Measurements from ENCODE around the gene MRPL4.
A peak's percentile ranks its signal among the peaks of the same experiment; 100 is the strongest.

Gene MRPL4

DNA sequence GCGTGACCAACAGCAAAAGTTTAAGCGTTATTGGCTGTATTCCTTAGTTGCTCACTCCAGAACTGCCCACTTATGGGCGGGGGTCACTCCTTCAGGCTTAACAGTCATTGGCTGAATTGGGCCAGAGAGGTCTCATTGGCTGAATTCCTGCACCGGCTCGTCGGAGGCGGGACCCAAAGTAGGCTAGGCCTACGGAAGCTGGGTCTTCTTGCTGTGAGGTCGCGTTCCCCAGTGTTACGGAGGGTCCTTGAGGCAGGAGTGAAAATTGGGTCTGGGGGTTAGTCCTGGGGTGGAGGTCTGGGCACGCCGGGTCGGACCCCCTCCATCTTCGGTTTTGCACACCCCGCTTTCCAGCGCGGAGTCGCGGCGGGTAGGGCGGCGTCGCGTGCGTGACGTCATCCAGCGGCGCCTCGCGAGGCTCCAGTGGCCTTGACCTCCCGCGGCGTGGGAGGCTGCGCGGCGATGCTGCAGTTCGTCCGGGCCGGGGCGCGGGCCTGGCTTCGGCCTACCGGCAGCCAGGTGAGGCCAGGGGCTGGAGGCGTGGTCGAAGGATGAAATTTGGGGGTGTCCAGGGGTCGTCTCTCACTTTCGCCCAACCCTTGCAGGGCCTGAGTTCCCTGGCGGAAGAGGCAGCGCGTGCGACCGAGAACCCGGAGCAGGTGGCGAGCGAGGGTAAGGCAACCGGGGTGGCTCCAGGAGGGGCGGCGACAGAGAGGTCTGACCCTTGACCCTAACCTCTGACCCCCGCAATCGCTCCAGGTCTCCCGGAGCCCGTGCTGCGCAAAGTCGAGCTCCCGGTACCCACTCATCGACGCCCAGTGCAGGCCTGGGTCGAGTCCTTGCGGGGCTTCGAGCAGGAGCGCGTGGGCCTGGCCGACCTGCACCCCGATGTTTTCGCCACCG, at the start of gene MRPL4:
Gene MRPL4, plus strand, starts transcription at position 423 of the 903 bp plus-strand sequence. Its CDS starts 40 bp downstream, at position 463.
- peak; percentile 88 for DNase-seq (ENCODE audit: low spot score)

DNA sequence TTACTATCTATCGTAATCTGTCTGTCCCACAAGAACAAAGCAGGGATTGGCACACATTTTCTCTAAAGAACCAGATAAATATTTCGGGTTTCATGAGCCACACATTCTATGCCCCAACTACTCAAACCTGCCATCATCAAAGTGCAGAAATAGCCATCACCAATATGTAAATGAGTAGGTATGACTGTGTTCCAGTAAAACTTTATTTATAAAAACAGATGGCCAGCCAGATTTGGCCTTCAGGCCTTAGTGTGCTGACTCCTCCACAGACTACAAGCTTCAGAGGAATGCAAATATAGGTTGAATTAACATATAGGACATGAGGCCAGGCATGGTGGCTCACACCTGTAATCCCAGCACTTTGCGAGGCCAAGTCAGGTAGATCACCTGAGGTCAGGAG, 48.3 kb upstream of the MRPL4 start:
- DNase-seq (ENCODE audit: low spot score) = no peak

DNA sequence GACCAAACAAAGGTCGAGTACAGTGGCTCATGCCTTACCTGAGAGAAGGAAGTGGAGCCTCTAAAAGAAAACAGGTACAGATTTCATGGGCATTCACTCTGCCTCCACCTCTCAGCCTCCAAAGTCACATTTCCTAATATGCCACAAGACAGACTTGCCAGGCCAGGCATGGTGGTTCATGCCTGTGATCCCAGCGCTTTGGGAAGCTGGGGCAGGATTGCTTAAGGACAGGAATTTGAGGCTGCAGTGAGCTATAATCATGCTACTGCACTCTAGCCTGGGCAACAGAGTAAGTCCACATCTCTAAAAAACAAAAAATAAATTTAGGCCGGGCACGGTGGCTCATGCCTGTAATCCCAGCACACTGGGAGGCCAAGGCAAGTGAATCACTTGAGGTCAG, 46.4 kb upstream of the MRPL4 start:
- no peak for DNase-seq (ENCODE audit: low spot score)

DNA sequence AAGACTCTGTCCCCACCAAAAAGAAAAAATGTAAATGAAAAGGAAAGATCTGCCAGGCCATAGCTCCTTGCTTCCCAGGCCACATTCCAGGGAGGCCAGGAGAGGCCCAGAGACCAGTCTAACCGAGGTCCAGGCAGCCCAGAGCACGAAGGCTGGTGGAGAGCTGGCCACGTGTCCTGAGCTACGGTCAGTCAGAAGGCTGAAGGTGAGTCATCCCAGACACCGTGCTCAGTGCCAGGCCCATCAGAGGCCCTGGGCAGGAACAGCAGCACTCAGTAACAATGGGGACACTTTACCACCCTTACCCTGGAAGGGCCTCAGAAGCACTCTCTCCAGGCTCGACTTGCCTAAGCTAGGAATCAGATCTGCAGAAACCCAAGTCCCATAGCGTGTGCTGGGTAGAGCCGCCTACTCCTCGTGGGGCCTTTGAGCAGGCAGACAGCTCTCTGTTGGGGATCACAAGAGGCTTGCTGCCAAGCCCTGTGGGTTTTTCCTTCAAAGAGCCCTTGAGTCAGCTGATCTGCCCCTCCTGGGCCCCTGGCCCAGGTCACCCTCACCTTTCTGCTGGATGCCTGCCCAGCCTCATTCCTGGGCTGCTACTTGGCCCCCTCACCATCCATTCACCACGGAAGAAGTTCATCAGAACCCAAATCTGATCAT, 45.7 kb upstream of the MRPL4 start:
- no peak for DNase-seq (ENCODE audit: low spot score)

GRCh38 chr19:10207026-10207425, 45.0 kb upstream of the MRPL4 start:
- no peak for DNase-seq (ENCODE audit: low spot score)

GRCh38 chr19:10209315-10209714, 42.7 kb upstream of the MRPL4 start:
- DNase-seq (ENCODE audit: low spot score) = no peak

GRCh38 chr19:10211061-10211460, 41.0 kb upstream of the MRPL4 start:
- no peak for DNase-seq (ENCODE audit: low spot score)

- no peak for DNase-seq (ENCODE audit: low spot score)
Observed at GRCh38 chr19:10211691-10212090, 40.3 kb upstream of the MRPL4 start.

GRCh38 chr19:10214784-10215183, 37.2 kb upstream of the MRPL4 start:
- DNase-seq (ENCODE audit: low spot score) = no peak

DNA sequence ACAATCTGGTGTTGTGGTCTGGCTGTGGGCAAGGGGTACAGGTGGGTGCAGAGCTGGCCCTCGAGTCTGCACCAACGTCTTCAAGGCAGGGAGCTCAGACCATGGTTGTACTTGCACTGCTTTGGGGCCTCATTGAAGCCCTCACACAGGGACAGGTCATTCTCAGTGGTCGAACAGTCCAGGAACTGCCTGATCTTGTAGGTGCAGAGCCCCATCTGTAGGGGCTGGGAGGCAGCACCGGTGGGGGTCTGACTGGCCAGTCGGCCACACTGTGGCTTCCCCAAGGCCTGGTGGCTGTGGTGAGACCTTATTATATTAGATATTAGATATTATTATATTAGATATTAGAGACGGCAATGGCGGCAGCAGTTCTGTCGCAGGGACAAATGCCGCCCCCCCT, 34.9 kb upstream of the MRPL4 start:
- DNase-seq (ENCODE audit: low spot score) = no peak

GRCh38 chr19:10219678-10220077, 32.3 kb upstream of the MRPL4 start:
- peak; percentile 62 for DNase-seq (ENCODE audit: low spot score)

GRCh38 chr19:10220695-10221094, 31.3 kb upstream of the MRPL4 start:
- DNase-seq (ENCODE audit: low spot score) = no peak

GRCh38 chr19:10222201-10222890, 29.7 kb upstream of the MRPL4 start:
- DNase-seq (ENCODE audit: low spot score) = no peak

- DNase-seq (ENCODE audit: low spot score) = no peak
Observed at GRCh38 chr19:10223488-10224213, 28.4 kb upstream of the MRPL4 start.

DNA sequence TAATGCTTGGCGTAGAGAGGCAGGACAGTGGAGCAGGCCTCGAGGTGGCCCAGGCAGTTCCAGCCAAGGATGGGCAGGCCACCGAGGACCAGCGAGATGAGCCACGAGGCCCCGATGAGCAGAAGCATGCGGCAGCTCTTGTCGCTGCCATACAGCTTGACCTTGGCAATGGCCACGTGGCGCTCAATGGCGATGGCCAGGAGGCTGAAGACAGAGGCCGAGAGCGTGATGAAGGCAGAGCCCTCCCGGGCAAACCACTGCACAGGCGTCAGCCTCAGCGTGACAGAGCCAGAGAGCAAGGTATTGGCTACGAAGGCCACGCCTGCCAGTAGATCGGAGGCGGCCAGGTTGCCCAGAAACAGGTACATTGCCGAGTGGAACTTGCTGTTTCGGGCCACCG, 27.7 kb upstream of the MRPL4 start:
- no peak for DNase-seq (ENCODE audit: low spot score)

GRCh38 chr19:10226021-10226375, 26.0 kb upstream of the MRPL4 start:
- DNase-seq (ENCODE audit: low spot score) = no peak

DNA sequence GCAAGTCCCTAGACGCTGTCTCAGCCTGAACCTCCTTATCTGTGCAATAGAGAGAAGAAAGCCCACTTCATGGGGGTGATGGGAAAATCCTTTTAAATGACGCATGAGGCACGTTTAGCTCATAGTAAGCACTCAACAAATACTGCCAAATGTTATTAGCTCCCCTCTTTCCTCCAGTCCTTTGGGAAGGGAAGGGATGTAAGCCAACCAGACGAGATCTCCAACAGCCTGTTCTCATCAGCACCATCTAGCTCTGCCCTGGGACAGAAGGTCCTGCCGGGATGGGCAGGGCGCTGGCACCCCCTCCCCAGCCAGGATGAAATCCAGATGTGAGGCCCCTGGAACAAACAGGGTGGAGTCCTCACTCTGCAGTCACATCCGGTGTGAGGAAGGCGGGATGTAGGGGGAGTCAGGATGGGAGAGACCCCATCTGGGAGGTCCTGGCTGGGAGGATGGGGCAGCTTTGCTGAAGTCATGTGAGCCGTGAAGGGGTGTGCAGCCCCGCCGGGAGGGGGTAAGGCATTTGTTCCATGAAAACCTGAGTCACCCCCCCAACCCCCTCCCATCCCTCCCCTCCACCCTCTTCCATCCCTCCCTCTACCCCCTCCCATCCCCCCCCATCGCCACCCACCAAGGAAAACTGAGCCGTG, 25.5 kb upstream of the MRPL4 start:
- DNase-seq (ENCODE audit: low spot score) = no peak

GRCh38 chr19:10227026-10227971, 24.7 kb upstream of the MRPL4 start:
- DNase-seq (ENCODE audit: low spot score) = no peak

DNA sequence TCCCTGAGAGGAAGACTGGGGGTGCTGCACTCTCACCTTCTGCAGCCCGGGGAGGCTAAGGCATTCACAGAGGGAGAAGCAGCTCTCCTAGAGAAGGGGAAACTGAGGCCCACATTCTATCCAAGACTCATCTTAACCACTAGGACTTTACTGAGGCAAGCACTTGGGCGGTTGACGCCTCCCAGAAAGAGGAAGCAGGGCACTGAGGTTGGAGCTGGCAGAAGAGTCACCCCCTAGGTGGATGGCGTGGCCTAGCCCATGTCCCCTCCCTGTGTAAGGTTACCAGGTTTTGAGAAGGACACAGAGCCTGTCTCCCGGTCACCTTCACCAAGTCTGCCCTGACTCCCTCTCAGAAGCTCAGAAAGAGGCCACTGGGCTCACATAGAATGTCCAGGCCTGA, 23.6 kb upstream of the MRPL4 start:
- no peak for DNase-seq (ENCODE audit: low spot score)

DNA sequence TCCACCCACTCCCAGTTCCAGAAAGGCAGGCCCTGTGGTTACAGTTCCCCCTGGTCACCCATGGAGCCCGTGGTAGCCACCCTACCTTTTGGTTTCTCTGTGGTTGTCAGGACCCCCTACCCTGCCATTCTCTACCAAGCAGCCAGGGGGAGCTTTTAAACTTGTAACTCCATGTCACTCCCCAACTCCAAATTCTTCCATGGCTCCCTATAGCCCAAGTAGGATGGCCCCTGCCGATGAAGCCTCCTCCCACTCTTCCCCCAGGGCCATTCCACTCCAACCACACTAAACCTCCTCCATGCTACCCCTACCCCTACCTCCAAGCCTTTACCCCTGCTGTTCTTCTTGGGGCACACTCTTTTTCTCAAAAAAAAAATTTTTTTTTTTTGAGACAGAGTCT, 23.1 kb upstream of the MRPL4 start:
- DNase-seq (ENCODE audit: low spot score) = peak; percentile 83
